ENCODE data around the gene COX5A. TPM values are rescaled to one million over a fixed set of nuclear protein-coding genes. Genes with fewer than 3 reads are reported as not detected.
"Not testable (repeated sequence)": the region's sequence is repeated elsewhere in the genome, so short reads cannot be mapped to it uniquely, and the experiment has no call there.

Gene COX5A
- total and polyA plus RNA-seq, 8 donors: 112 to 170 (median 128) TPM

DNA sequence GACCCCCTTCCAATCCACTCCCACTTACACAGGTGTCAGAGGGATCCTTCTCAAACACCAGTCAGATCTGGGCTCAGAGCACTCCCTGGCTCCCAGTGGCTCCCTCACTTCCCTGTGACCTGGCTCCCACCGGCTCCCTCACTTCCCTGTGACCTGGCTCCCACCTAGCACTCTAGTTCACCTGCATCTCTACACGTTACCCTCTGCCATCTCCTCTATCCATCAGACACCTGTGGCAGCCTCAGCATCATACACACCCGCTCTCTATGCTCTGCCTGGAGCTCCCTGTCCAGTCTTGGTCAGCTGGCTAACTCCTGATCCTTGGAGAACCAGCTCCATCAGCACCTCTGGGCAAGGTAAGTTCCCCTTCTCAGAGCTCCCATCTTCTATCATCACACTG is 13.1 kb upstream of the COX5A start:
- TF ChIP-seq, protein P1, sequence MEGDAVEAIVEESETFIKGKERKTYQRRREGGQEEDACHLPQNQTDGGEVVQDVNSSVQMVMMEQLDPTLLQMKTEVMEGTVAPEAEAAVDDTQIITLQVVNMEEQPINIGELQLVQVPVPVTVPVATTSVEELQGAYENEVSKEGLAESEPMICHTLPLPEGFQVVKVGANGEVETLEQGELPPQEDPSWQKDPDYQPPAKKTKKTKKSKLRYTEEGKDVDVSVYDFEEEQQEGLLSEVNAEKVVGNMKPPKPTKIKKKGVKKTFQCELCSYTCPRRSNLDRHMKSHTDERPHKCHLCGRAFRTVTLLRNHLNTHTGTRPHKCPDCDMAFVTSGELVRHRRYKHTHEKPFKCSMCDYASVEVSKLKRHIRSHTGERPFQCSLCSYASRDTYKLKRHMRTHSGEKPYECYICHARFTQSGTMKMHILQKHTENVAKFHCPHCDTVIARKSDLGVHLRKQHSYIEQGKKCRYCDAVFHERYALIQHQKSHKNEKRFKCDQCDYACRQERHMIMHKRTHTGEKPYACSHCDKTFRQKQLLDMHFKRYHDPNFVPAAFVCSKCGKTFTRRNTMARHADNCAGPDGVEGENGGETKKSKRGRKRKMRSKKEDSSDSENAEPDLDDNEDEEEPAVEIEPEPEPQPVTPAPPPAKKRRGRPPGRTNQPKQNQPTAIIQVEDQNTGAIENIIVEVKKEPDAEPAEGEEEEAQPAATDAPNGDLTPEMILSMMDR (IDR thresholded peaks at IDR 0.05): no peak
- intact Hi-C loops (cut with DNase I): loop anchor here in 1 of 2 donors (5.0 to 10.0 kb wide), 2 partner anchors 179 to 316 kb away; no protein-coding TSS in a partner anchor
- Histone ChIP-seq H3K4me1 (peaks cover 15 to 21% of the 10 kb centered on the region in 2 donors), H3K27me3 (peaks cover 0 to 11% of the 10 kb centered on the region in 2 donors), H3K36me3 (no peaks in the 10 kb centered on the region), H3K9me3 (no peaks in the 10 kb centered on the region), H3K4me3 (no peak overlapping the region), H3K27ac (no peak overlapping the region)
- ATAC-seq (no peak), DNase-seq (no peak)

DNA sequence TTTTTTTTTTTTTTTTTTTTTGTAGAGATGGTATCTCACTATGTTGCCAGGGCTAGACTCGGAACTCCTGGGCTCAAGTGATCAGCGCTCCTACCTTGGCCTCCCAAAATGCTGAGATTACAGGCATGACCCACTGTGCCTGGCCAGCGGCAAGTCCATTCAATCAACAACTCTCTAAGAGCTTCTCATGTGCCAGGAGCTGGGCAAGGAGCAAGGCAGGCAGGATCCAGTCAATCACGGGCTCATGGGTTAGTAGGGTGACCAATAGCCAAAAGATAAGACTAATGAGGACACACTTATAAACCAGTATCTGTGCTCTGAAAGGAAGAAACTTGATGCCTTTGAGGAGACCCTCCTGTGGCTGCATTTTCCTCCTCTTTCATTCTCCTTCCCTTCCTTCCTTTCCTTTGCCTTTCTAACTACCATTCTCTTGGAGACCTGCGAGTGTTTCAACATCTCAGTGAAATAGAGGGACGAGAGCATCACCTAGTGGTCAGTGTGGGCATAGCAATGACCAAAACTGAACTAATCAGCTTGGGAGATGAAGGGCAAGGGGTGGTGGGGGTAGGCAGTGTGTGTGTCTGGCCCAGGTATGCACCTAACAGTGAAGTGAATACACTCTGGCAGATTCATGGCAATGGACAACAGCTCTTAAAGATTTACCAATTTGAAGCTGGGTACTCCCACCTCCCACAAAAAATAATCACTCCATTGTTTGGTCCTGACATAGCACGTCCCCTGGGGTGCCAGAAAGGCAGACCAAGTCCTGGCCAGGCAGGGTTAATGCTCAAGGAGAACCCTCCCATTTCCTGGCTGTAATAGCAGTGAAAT is 12.4 kb upstream of the COX5A start:
- H3K36me3 ChIP-seq: no peaks in the 10 kb centered on the region
- no peaks in the 10 kb centered on the region for H3K9me3 ChIP-seq
- ATAC-seq (peak; percentile 92), DNase-seq (peak in 3 of 4 donors; percentile 53 to 82 (median 76))
- H3K27ac ChIP-seq: no peak overlapping the region
- intact Hi-C loops (cut with DNase I): loop anchor here in 1 of 2 donors (5.0 to 10.0 kb wide), 2 partner anchors 178 to 315 kb away; no protein-coding TSS in a partner anchor
- peaks cover 0 to 4% of the 10 kb centered on the region in 2 donors for H3K27me3 ChIP-seq
- TF ChIP-seq, protein P1 (IDR thresholded peaks at IDR 0.05): peak; percentile 90 to 95
- H3K4me3 ChIP-seq: no peak overlapping the region
- peaks cover 10 to 14% of the 10 kb centered on the region in 2 donors for H3K4me1 ChIP-seq

DNA sequence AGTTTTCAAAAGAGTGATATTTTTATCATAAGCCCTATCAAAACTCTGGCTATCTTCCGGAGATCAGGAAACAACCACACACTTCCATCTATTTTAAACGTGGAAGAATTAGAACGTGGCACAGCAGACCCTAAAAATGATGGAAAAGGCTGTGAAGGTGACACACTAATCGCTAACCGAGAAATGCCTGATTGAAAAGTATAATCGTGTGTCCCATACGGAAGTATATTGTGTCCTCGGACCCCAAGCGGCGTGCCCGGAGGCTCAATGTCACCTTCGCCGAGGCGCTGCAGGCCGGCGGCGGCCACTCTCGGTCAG is 642 bp downstream of the COX5A start:
- ATAC-seq (no peak), DNase-seq (no peak)
- H3K4me3 ChIP-seq: peak overlapping the region; percentile 92 to 94
- TF ChIP-seq, protein P1 (IDR thresholded peaks at IDR 0.05): no peak
- intact Hi-C loops (cut with DNase I): no loop called here
- H3K4me1 ChIP-seq: peaks cover 7 to 49% of the 10 kb centered on the region in 2 donors
- peak overlapping the region; percentile 96 to 97 for H3K27ac ChIP-seq
- H3K27me3 ChIP-seq: no peaks in the 10 kb centered on the region
- peaks cover 0 to 9% of the 10 kb centered on the region in 2 donors for H3K36me3 ChIP-seq
- H3K9me3 ChIP-seq: no peaks in the 10 kb centered on the region

GRCh38 chr15:74935193-74935592 is 2.7 kb downstream of the COX5A start:
- ATAC-seq; H3K27ac ChIP-seq; intact Hi-C loops (cut with DNase I); H3K27me3 ChIP-seq; H3K9me3 ChIP-seq; DNase-seq; H3K4me3 ChIP-seq: not testable (repeated sequence)
- Histone ChIP-seq H3K4me1 (peaks cover 7 to 51% of the 10 kb centered on the region in 2 donors), H3K36me3 (peaks cover 0 to 28% of the 10 kb centered on the region in 2 donors)

DNA sequence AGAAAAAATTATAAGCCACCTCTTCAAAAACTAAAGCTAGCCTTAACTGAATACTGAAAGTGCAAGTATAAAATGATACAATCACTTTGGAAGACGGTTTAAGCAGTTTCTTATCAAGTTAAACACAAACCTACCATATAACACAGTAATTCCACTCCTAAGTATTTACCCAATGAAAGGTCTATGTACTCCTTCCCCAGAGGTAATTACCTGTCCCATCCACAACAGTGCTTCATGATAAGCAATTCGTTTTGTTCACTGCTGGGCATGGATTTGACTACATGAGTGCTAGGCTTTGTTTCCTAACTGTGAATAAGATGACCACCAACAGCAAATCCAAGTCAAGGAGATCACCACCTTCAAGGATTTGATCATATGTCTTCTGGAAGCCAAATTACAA is 4.3 kb downstream of the COX5A start:
- no peaks in the 10 kb centered on the region for H3K9me3 ChIP-seq
- peaks cover 7 to 49% of the 10 kb centered on the region in 2 donors for H3K4me1 ChIP-seq
- intact Hi-C loops (cut with DNase I): no loop called here
- TF ChIP-seq, protein P1 (IDR thresholded peaks at IDR 0.05): no peak
- H3K4me3 ChIP-seq: no peak overlapping the region
- no peaks in the 10 kb centered on the region for H3K27me3 ChIP-seq
- no peak for ATAC-seq
- peaks cover 0 to 44% of the 10 kb centered on the region in 2 donors for H3K36me3 ChIP-seq
- no peak overlapping the region for H3K27ac ChIP-seq
- DNase-seq: no peak
